ENCODE data around the gene MSANTD3. TPM values are rescaled to one million over a fixed set of nuclear protein-coding genes. Genes with fewer than 3 reads are reported as not detected.
"Not testable (repeated sequence)": the region's sequence is repeated elsewhere in the genome, so short reads cannot be mapped to it uniquely, and the experiment has no call there.

MSANTD3 gene
- total and polyA plus RNA-seq, 8 donors = 19.9 to 31.7 (median 22.2) TPM

DNA sequence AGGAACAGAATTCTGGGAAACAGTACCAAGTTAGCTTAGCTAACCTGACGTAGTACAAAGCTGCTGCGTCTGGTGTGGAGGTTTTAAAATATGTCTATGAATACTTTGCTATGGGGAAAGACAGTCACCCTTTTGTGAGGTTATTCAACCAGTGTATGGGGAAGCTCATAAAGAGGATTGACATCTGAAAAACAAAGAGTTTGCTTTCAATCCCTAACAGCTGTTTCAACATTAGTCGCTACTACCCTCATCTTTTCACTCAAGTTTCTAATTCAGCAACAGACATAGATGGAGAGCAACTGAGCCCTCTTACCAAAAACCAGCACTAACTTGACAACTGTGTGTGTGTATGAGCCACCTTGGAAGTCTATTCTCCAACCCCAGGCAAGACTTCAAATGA is 7.8 kb upstream of the MSANTD3 start:
- peaks cover 0 to 18% of the 10 kb centered on the region in 2 donors for H3K27me3 ChIP-seq
- DNase-seq (no peak), ATAC-seq (no peak)
- no peaks in the 10 kb centered on the region for H3K4me1 ChIP-seq
- TF ChIP-seq CTCF (IDR thresholded peaks at IDR 0.05) = no peak
- no peak overlapping the region for H3K27ac ChIP-seq
- no peaks in the 10 kb centered on the region for H3K9me3 ChIP-seq
- H3K36me3 ChIP-seq = no peaks in the 10 kb centered on the region
- intact Hi-C loops (cut with DNase I) = no loop called here
- no peak overlapping the region for H3K4me3 ChIP-seq

DNA sequence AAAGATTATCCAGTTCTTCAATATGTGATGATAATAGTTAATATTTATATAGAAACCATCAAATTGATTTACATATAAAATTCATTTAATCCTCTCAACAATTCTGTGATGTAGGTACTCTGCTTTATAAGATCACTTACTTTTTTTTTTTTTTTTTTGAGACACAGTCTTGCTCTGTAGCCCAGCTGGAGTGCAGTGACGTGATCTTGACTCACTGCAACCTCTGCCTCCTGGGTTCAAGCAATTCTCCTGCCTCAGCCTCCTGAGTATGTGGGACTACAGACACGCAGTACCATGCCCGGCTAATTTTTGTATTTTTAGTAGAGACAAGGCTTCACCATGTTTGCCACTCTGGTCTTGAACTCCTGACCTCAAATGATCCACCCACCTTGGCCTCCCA is 5.8 kb upstream of the MSANTD3 start:
- H3K4me1 ChIP-seq; H3K36me3 ChIP-seq; ATAC-seq; DNase-seq; H3K4me3 ChIP-seq; H3K27ac ChIP-seq; H3K27me3 ChIP-seq; H3K9me3 ChIP-seq; intact Hi-C loops (cut with DNase I): not testable (repeated sequence)

DNA sequence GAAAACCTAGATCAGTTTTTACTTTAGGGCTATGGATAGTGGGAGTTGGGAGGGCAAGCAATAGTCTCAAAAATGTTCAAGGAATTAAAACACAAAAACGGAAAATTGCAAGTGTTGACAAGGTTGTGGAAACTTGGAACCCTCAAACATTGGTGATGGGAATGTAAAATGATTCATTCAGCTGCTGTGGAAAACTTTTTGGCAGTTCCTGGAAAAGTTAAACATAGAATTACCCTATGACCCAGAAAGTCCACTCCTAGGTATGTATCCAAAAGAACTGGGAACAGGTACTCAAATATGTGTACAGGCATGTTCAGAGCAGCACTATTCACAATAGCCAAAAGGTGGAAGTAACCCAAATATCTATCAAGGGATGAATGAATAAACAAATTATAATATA is 1.2 kb upstream of the MSANTD3 start:
- no peak for ATAC-seq
- intact Hi-C loops (cut with DNase I) = no loop called here
- TF ChIP-seq CTCF (IDR thresholded peaks at IDR 0.05) = no peak
- no peaks in the 10 kb centered on the region for H3K36me3 ChIP-seq
- H3K27me3 ChIP-seq = no peaks in the 10 kb centered on the region
- H3K27ac ChIP-seq = peak overlapping the region; percentile 85 to 90
- H3K4me1 ChIP-seq = peaks cover 8 to 35% of the 10 kb centered on the region in 2 donors
- no peaks in the 10 kb centered on the region for H3K9me3 ChIP-seq
- DNase-seq = no peak
- no peak overlapping the region for H3K4me3 ChIP-seq

- Histone ChIP-seq H3K4me3 (peak overlapping the region; percentile 47 to 51), H3K36me3 (no peaks in the 10 kb centered on the region), H3K4me1 (peaks cover 8 to 35% of the 10 kb centered on the region in 2 donors), H3K27ac (peak overlapping the region; percentile 85 to 90), H3K27me3 (no peaks in the 10 kb centered on the region), H3K9me3 (no peaks in the 10 kb centered on the region)
- intact Hi-C loops (cut with DNase I) = no loop called here
- no peak for TF ChIP-seq CTCF (IDR thresholded peaks at IDR 0.05)
- ATAC-seq (peak; percentile 1), DNase-seq (peak in 1 of 4 donors; percentile 19)
Measured at GRCh38 chr9:100426189-100426529, 784 bp upstream of the MSANTD3 start.

GRCh38 chr9:100427366-100428263 is 672 bp downstream of the MSANTD3 start:
- H3K27ac ChIP-seq = peak overlapping the region; percentile 86 to 89
- DNase-seq = peak; percentile 28 to 85 (median 48)
- peak; percentile 34 for ATAC-seq
- H3K4me1 ChIP-seq = peaks cover 8 to 40% of the 10 kb centered on the region in 2 donors
- TF ChIP-seq CTCF (IDR thresholded peaks at IDR 0.05) = no peak
- no peaks in the 10 kb centered on the region for H3K36me3 ChIP-seq
- H3K4me3 ChIP-seq = peak overlapping the region; percentile 64 to 71
- intact Hi-C loops (cut with DNase I) = no loop called here
- H3K27me3 ChIP-seq = no peaks in the 10 kb centered on the region
- no peaks in the 10 kb centered on the region for H3K9me3 ChIP-seq

All from left lung (tissue), 10 donors.